ENCODE results near the gene SHISA9. TPM values are rescaled to one million over a fixed set of nuclear protein-coding genes. Genes with fewer than 3 reads are reported as not detected.

The SHISA9 gene
- polyA plus RNA-seq, 1 of the 3 experiments (the other 2 are of a cell fraction) = 0.02 TPM

DNA sequence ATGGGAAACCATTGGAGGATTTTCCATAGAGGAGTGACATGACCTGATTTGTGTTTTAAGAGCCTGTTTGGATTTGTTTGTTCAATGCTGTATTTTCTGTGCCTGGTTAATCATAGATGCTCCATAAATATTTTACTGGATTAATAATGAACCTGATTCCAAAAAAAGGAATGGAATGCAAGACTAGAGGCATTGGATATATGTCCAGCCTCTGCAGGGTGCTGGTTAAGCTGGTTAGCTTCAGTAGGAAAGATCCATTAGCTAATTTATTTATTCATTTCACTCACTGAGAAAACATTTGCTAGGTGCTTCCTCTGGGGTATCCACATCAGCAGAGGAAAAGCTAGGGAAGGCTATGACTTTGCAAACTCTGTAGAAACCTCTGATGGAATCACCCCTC is 57.7 kb downstream of the SHISA9 start (continued):
- TF ChIP-seq, protein P1, sequence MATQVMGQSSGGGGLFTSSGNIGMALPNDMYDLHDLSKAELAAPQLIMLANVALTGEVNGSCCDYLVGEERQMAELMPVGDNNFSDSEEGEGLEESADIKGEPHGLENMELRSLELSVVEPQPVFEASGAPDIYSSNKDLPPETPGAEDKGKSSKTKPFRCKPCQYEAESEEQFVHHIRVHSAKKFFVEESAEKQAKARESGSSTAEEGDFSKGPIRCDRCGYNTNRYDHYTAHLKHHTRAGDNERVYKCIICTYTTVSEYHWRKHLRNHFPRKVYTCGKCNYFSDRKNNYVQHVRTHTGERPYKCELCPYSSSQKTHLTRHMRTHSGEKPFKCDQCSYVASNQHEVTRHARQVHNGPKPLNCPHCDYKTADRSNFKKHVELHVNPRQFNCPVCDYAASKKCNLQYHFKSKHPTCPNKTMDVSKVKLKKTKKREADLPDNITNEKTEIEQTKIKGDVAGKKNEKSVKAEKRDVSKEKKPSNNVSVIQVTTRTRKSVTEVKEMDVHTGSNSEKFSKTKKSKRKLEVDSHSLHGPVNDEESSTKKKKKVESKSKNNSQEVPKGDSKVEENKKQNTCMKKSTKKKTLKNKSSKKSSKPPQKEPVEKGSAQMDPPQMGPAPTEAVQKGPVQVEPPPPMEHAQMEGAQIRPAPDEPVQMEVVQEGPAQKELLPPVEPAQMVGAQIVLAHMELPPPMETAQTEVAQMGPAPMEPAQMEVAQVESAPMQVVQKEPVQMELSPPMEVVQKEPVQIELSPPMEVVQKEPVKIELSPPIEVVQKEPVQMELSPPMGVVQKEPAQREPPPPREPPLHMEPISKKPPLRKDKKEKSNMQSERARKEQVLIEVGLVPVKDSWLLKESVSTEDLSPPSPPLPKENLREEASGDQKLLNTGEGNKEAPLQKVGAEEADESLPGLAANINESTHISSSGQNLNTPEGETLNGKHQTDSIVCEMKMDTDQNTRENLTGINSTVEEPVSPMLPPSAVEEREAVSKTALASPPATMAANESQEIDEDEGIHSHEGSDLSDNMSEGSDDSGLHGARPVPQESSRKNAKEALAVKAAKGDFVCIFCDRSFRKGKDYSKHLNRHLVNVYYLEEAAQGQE (IDR thresholded peaks at IDR 0.05; ENCODE audit: low read depth, low read length) = no peak

DNA sequence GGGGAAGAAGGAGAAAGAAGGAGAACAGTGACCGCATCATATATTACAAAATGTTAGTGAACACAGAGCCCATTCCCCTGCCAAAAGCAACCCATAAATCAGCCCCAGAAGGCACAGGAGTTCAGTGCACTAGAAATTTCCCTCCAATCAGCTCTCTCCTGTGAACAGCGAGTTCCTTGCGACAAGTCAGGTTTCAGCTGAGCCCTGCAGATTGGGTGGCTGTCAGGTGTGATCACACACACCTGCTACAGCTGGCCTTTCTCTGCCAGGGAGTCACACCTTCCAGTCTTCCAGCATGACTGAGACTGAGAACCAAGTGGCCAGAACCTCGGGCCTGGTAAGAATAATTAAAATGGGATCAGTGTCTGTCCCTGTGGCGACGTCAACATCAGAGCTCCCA is 60.2 kb downstream of the SHISA9 start:
- H3K4me2 ChIP-seq = no peak overlapping the region
- POLR2A ChIA-PET = no interaction called here
- H3K4me1 ChIP-seq (ENCODE audit: control insufficient read depth in 1 of 2, insufficient read depth in 2 of 2, low read depth in 1 of 2, low read length in 1 of 2) = peaks cover 0 to 3% of the 10 kb centered on the region in 2 experiments; a peak in 1 of 4 replicates
- no peaks in the 10 kb centered on the region for H3K9me3 ChIP-seq
- no peaks in the 10 kb centered on the region for H3K27me3 ChIP-seq (ENCODE audit: insufficient read depth)
- H3K27ac ChIP-seq (ENCODE audit: low read depth in 2 of 2, low read length in 1 of 2) = no peak overlapping the region
- no peak overlapping the region for H2AFZ ChIP-seq (ENCODE audit: low read depth)
- H4K20me1 ChIP-seq (ENCODE audit: insufficient read depth) = no peaks in the 10 kb centered on the region
- CTCF ChIA-PET = no interaction called here
- no peaks in the 10 kb centered on the region for H3K79me2 ChIP-seq (ENCODE audit: insufficient read depth)
- H3F3A ChIP-seq (replicated peaks; ENCODE audit: insufficient read depth) = no peaks in the 10 kb centered on the region
- no peak overlapping the region for H3K9ac ChIP-seq
- H3K9me2 ChIP-seq = no peaks in the 10 kb centered on the region
- no peak overlapping the region for H3K4me3 ChIP-seq (ENCODE audit: low read depth in 2 of 2, low read length in 1 of 2)
- no peak for TF ChIP-seq ELF1 (IDR thresholded peaks at IDR 0.05)
- TF ChIP-seq EZH2phosphoT487 (IDR thresholded peaks at IDR 0.05; ENCODE audit: borderline replicate concordance, low read depth) = no peak
- TF ChIP-seq FOSL2 (IDR thresholded peaks at IDR 0.05; ENCODE audit: borderline replicate concordance, low read depth) = no peak
- TF ChIP-seq JUND (IDR thresholded peaks at IDR 0.05) = no peak
- TF ChIP-seq FOXJ3 (CRISPR knock-in tag; IDR thresholded peaks at IDR 0.05) = no peak
- TF ChIP-seq, protein P2, sequence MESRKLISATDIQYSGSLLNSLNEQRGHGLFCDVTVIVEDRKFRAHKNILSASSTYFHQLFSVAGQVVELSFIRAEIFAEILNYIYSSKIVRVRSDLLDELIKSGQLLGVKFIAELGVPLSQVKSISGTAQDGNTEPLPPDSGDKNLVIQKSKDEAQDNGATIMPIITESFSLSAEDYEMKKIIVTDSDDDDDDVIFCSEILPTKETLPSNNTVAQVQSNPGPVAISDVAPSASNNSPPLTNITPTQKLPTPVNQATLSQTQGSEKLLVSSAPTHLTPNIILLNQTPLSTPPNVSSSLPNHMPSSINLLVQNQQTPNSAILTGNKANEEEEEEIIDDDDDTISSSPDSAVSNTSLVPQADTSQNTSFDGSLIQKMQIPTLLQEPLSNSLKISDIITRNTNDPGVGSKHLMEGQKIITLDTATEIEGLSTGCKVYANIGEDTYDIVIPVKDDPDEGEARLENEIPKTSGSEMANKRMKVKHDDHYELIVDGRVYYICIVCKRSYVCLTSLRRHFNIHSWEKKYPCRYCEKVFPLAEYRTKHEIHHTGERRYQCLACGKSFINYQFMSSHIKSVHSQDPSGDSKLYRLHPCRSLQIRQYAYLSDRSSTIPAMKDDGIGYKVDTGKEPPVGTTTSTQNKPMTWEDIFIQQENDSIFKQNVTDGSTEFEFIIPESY (IDR thresholded peaks at IDR 0.05; ENCODE audit: borderline replicate concordance, low read depth) = no peak
- no peak for TF ChIP-seq RCOR1 (IDR thresholded peaks at IDR 0.05; ENCODE audit: low read length)
- TF ChIP-seq GATA2 (CRISPR knock-in tag; IDR thresholded peaks at IDR 0.05) = no peak
- TF ChIP-seq EP300 (IDR thresholded peaks at IDR 0.05; ENCODE audit: borderline replicate concordance in 1 of 2, low read depth in 1 of 2, low read length in 1 of 2) = no peak
- DNase-seq = no peak
- 65% methylated on average over 3 of the region's 6 CpGs for WGBS (ENCODE audit: low lambda C conversion rate)
- H3K36me3 ChIP-seq (replicated peaks in 1 of 2; ENCODE audit: control insufficient read depth in 1 of 2, insufficient read depth in 2 of 2, low read length in 1 of 2) = no peaks in the 10 kb centered on the region

DNA sequence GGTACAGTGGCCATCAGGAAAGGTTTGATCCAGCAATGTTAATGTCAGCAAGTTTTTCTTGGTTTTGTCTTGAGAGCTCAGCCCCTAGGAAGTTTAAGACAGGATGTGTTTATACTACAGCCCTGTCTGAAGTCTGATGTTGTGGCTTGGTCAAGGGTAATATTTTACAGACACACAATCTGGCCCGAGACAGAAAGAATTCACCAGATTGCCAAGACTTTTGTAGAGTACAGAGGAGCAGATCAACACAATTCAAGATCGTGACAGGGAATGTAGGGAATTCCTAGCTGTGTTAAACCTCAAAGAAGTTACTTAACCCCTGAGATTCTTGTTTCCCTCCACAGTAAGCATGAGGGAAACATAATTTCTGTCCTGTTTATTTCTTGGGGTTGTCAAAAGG is 63.1 kb downstream of the SHISA9 start:
- Histone ChIP-seq H3K9me2 (no peaks in the 10 kb centered on the region), H3K27me3 (ENCODE audit: insufficient read depth) (no peaks in the 10 kb centered on the region), H3K4me2 (no peak overlapping the region), H3K4me1 (ENCODE audit: control insufficient read depth in 1 of 2, insufficient read depth in 2 of 2, low read depth in 1 of 2, low read length in 1 of 2) (peaks cover 0 to 3% of the 10 kb centered on the region in 2 experiments; a peak in 1 of 4 replicates), H3K9me3 (no peaks in the 10 kb centered on the region), H3F3A (replicated peaks; ENCODE audit: insufficient read depth) (no peaks in the 10 kb centered on the region), H4K20me1 (ENCODE audit: insufficient read depth) (no peaks in the 10 kb centered on the region), H3K79me2 (ENCODE audit: insufficient read depth) (no peaks in the 10 kb centered on the region), H3K9ac (no peak overlapping the region), H3K36me3 (replicated peaks in 1 of 2; ENCODE audit: control insufficient read depth in 1 of 2, insufficient read depth in 2 of 2, low read length in 1 of 2) (no peaks in the 10 kb centered on the region), H3K4me3 (ENCODE audit: low read depth in 2 of 2, low read length in 1 of 2) (no peak overlapping the region), H2AFZ (ENCODE audit: low read depth) (no peak overlapping the region), H3K27ac (ENCODE audit: low read depth in 2 of 2, low read length in 1 of 2) (no peak overlapping the region)
- CTCF ChIA-PET = no interaction called here
- WGBS (ENCODE audit: low lambda C conversion rate) = 6% methylated on average over 2 of the region's 2 CpGs
- POLR2A ChIA-PET = no interaction called here
- DNase-seq = no peak
- TF ChIP-seq, protein P3, sequence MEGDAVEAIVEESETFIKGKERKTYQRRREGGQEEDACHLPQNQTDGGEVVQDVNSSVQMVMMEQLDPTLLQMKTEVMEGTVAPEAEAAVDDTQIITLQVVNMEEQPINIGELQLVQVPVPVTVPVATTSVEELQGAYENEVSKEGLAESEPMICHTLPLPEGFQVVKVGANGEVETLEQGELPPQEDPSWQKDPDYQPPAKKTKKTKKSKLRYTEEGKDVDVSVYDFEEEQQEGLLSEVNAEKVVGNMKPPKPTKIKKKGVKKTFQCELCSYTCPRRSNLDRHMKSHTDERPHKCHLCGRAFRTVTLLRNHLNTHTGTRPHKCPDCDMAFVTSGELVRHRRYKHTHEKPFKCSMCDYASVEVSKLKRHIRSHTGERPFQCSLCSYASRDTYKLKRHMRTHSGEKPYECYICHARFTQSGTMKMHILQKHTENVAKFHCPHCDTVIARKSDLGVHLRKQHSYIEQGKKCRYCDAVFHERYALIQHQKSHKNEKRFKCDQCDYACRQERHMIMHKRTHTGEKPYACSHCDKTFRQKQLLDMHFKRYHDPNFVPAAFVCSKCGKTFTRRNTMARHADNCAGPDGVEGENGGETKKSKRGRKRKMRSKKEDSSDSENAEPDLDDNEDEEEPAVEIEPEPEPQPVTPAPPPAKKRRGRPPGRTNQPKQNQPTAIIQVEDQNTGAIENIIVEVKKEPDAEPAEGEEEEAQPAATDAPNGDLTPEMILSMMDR (IDR thresholded peaks at IDR 0.05) = no peak

Measured in SK-N-SH (cell line).